Measurements from ENCODE around the gene CDH4. TPM values are rescaled to one million over a fixed set of nuclear protein-coding genes. Genes with fewer than 3 reads are reported as not detected.

CDH4 gene
- total RNA-seq, 6 donors from 2014 or later, result 0.20 to 1.0 (median 0.40) TPM; not detected in 1

- Histone ChIP-seq H3K4me3 (no peak overlapping the region), H3K4me1 (no peaks in the 10 kb centered on the region), H3K27me3 (no peaks in the 10 kb centered on the region), H3K36me3 (no peaks in the 10 kb centered on the region), H3K27ac (no peak overlapping the region), H3K9me3 (peaks cover 0 to 15% (median 0%) of the 10 kb centered on the region in 4 donors)
- no peak for ATAC-seq (ENCODE audit: low FRiP score in 2 of 2)
- WGBS, 2 donors, result 60 to 69% methylated on average over 4 to 13 of the region's 13 CpGs
- TF ChIP-seq EP300 (IDR thresholded peaks at IDR 0.05), result no peak
- TF ChIP-seq CTCF (IDR thresholded peaks at IDR 0.05), result no peak
- TF ChIP-seq POLR2AphosphoS5 (IDR thresholded peaks at IDR 0.05), result no peak
- TF ChIP-seq POLR2A (IDR thresholded peaks at IDR 0.05), result no peak
- DNase-seq, result peak in 1 of 2 donors; percentile 26
Measured at GRCh38 chr20:61868466-61869090, 616.5 kb downstream of the CDH4 start.

- WGBS, 2 donors, result 73 to 86% methylated on average over 6 to 24 of the region's 24 CpGs
- Histone ChIP-seq H3K36me3 (no peaks in the 10 kb centered on the region), H3K27me3 (no peaks in the 10 kb centered on the region), H3K4me3 (no peak overlapping the region), H3K4me1 (no peaks in the 10 kb centered on the region), H3K9me3 (peaks cover 0 to 8% (median 0%) of the 10 kb centered on the region in 4 donors), H3K27ac (no peak overlapping the region)
- no peak for TF ChIP-seq EP300 (IDR thresholded peaks at IDR 0.05)
- ATAC-seq (ENCODE audit: low FRiP score in 2 of 2), result no peak
- DNase-seq, result peak in 1 of 2 donors; percentile 60
Measured at GRCh38 chr20:61869750-61870507, 617.9 kb downstream of the CDH4 start.

- Histone ChIP-seq H3K36me3 (no peaks in the 10 kb centered on the region), H3K27me3 (no peaks in the 10 kb centered on the region), H3K4me3 (no peak overlapping the region), H3K4me1 (no peaks in the 10 kb centered on the region), H3K27ac (no peak overlapping the region), H3K9me3 (no peaks in the 10 kb centered on the region)
- 81 to 88% methylated on average over 6 of the region's 6 CpGs for WGBS, 2 donors
- no peak for TF ChIP-seq EP300 (IDR thresholded peaks at IDR 0.05)
- TF ChIP-seq CTCF (IDR thresholded peaks at IDR 0.05), result no peak
- no peak for TF ChIP-seq POLR2A (IDR thresholded peaks at IDR 0.05)
- DNase-seq (no peak), ATAC-seq (ENCODE audit: low FRiP score in 2 of 2) (no peak)
Measured at GRCh38 chr20:61871160-61871559, 619.1 kb downstream of the CDH4 start.

GRCh38 chr20:61871913-61872312 is 619.9 kb downstream of the CDH4 start:
- ATAC-seq (ENCODE audit: low FRiP score in 2 of 2) (no peak), DNase-seq (peak in 1 of 2 donors; percentile 54)
- Histone ChIP-seq H3K27me3 (no peaks in the 10 kb centered on the region), H3K9me3 (no peaks in the 10 kb centered on the region), H3K27ac (no peak overlapping the region), H3K4me3 (no peak overlapping the region), H3K36me3 (no peaks in the 10 kb centered on the region), H3K4me1 (no peaks in the 10 kb centered on the region)
- no peak for TF ChIP-seq POLR2AphosphoS5 (IDR thresholded peaks at IDR 0.05)
- no peak for TF ChIP-seq POLR2A (IDR thresholded peaks at IDR 0.05)
- TF ChIP-seq CTCF (IDR thresholded peaks at IDR 0.05), result no peak
- TF ChIP-seq EP300 (IDR thresholded peaks at IDR 0.05), result no peak
- 72 to 77% methylated on average over 6 to 8 of the region's 8 CpGs for whole genome bisulfite sequencing, 2 donors

- Histone ChIP-seq H3K4me1 (no peaks in the 10 kb centered on the region), H3K9me3 (no peaks in the 10 kb centered on the region), H3K36me3 (no peaks in the 10 kb centered on the region), H3K27me3 (no peaks in the 10 kb centered on the region), H3K27ac (no peak overlapping the region), H3K4me3 (no peak overlapping the region)
- no peak for TF ChIP-seq POLR2A (IDR thresholded peaks at IDR 0.05)
- no peak for TF ChIP-seq POLR2AphosphoS5 (IDR thresholded peaks at IDR 0.05)
- TF ChIP-seq CTCF (IDR thresholded peaks at IDR 0.05), result no peak
- no peak for TF ChIP-seq EP300 (IDR thresholded peaks at IDR 0.05)
- DNase-seq (peak in 1 of 2 donors; percentile 66), ATAC-seq (ENCODE audit: low FRiP score in 2 of 2) (no peak)
- WGBS, 2 donors, result 83 to 89% methylated on average over 5 to 20 of the region's 20 CpGs
Measured at GRCh38 chr20:61872371-61872900, 620.4 kb downstream of the CDH4 start.

Measured in upper lobe of left lung (tissue), 6 donors.